H1 (cell line): Measurements from ENCODE around the gene CACNA1B.

ENCODE experiments used
- CTCF ChIP-seq, 3 experiments: IDR thresholded peaks; 1 replicate in 2 of 3; 2 replicates in 1 of 3; pipeline versions ENCODE4 v1.5.1 to v1.6.1; 2011; ENCODE audit warnings: low read length in 3 of 3, mild to moderate bottlenecking in 3 of 3, inconsistent platforms in 2 of 3, low read depth in 1 of 3, moderate library complexity in 1 of 3; ENCODE audit not compliant: insufficient read depth in 1 of 3; ENCODE audit errors: control extremely low read depth in 1 of 3
- MAX ChIP-seq: IDR thresholded peaks from 2 replicates; pipeline ENCODE4 v1.6.1; 2012; ENCODE audit warnings: inconsistent platforms
- POLR2A ChIP-seq, 2 experiments: IDR thresholded peaks; 1 replicate in 1 of 2; 2 replicates in 1 of 2; pipeline ENCODE4 v1.6.1; 2011; ENCODE audit warnings: low read depth in 2 of 2, low read length in 2 of 2, mild to moderate bottlenecking in 2 of 2; ENCODE audit errors: control extremely low read depth in 1 of 2
- RAD21 ChIP-seq, 2 experiments: IDR thresholded peaks in 1 of 2; conservative IDR thresholded peaks in 1 of 2; 2 replicates each; pipeline ENCODE4 v1.6.1; 2011; ENCODE audit warnings: low read depth in 2 of 2, low read length in 2 of 2, improper control_type of control experiment in 1 of 2, inconsistent platforms in 1 of 2, mild to moderate bottlenecking in 1 of 2, moderate library complexity in 1 of 2

GRCh38 chr9:138065287-138065686 is 187.7 kb downstream of the CACNA1B start:
- TF ChIP-seq POLR2A (IDR thresholded peaks at IDR 0.05; ENCODE audit: control extremely low read depth in 1 of 2, low read depth in 2 of 2, low read length in 2 of 2) (no peak), CTCF (IDR thresholded peaks at IDR 0.05; ENCODE audit: control extremely low read depth in 1 of 3, insufficient read depth in 1 of 3, low read depth in 1 of 3, low read length in 3 of 3) (no peak), RAD21 (IDR thresholded peaks at IDR 0.05 in 1 of 2, conservative IDR thresholded peaks at IDR 0.05 in 1 of 2; ENCODE audit: low read depth in 2 of 2, low read length in 2 of 2) (no peak), MAX (no peak)
